Measurements from ENCODE around the gene TAS2R13. TPM values are rescaled to one million over a fixed set of nuclear protein-coding genes. Genes with fewer than 3 reads are reported as not detected.

The TAS2R13 gene
- total and polyA plus RNA-seq, 4 donors, result 3.2 to 5.6 TPM; not detected in 2

GRCh38 chr12:10936506-10936905, 27.1 kb upstream of the TAS2R13 start:
- Histone ChIP-seq H3K36me3 (ENCODE audit: control insufficient read depth in 1 of 2, insufficient read depth in 2 of 2, low read length in 1 of 2) (no peaks in the 10 kb centered on the region), H3K27me3 (ENCODE audit: control insufficient read depth in 1 of 2, insufficient read depth in 2 of 2, low read length in 1 of 2) (no peaks in the 10 kb centered on the region), H3K27ac (ENCODE audit: low read depth in 1 of 2, low read length in 2 of 2) (no peak overlapping the region), H3K4me1 (ENCODE audit: control insufficient read depth in 1 of 2, insufficient read depth in 2 of 2, low read length in 2 of 2) (no peaks in the 10 kb centered on the region), H3K4me3 (ENCODE audit: low read length in 2 of 2) (no peak overlapping the region), H3K9me3 (ENCODE audit: control insufficient read depth, low read length) (no peaks in the 10 kb centered on the region)
- intact Hi-C loops (cut with DNase I), result no loop called here
- no peak for ATAC-seq (ENCODE audit: low FRiP score)
- no peak for DNase-seq
- 93 to 96% methylated on average over 1 of the region's 1 CpG for WGBS, 2 donors

GRCh38 chr12:10928746-10929286, 19.5 kb upstream of the TAS2R13 start, which contains the start of gene PRH2:
Gene PRH2 (plus strand): TSS chr12:10929236. CDS start chr12:10929274, 38 bp downstream.
- Histone ChIP-seq H3K9me3 (ENCODE audit: control insufficient read depth, low read length) (no peaks in the 10 kb centered on the region), H3K36me3 (ENCODE audit: control insufficient read depth in 1 of 2, insufficient read depth in 2 of 2, low read length in 1 of 2) (no peaks in the 10 kb centered on the region), H3K4me1 (ENCODE audit: control insufficient read depth in 1 of 2, insufficient read depth in 2 of 2, low read length in 2 of 2) (no peaks in the 10 kb centered on the region), H3K4me3 (ENCODE audit: low read length in 2 of 2) (no peak within 1 kb of the TSS), H3K27ac (ENCODE audit: low read depth in 1 of 2, low read length in 2 of 2) (no peak within 1 kb of the TSS), H3K27me3 (ENCODE audit: control insufficient read depth in 1 of 2, insufficient read depth in 2 of 2, low read length in 1 of 2) (no peaks in the 10 kb centered on the region)
- intact Hi-C loops (cut with DNase I), result no loop called here
- 93 to 96% methylated on average over 5 of the region's 5 CpGs for WGBS, 2 donors
- DNase-seq (no peak), ATAC-seq (ENCODE audit: low FRiP score) (no peak)

GRCh38 chr12:10926269-10926668, 16.9 kb upstream of the TAS2R13 start:
- Histone ChIP-seq H3K4me3 (ENCODE audit: low read length in 2 of 2) (no peak overlapping the region), H3K27me3 (ENCODE audit: control insufficient read depth in 1 of 2, insufficient read depth in 2 of 2, low read length in 1 of 2) (no peaks in the 10 kb centered on the region), H3K9me3 (ENCODE audit: control insufficient read depth, low read length) (no peaks in the 10 kb centered on the region), H3K4me1 (ENCODE audit: control insufficient read depth in 1 of 2, insufficient read depth in 2 of 2, low read length in 2 of 2) (no peaks in the 10 kb centered on the region), H3K36me3 (ENCODE audit: control insufficient read depth in 1 of 2, insufficient read depth in 2 of 2, low read length in 1 of 2) (no peaks in the 10 kb centered on the region), H3K27ac (ENCODE audit: low read depth in 1 of 2, low read length in 2 of 2) (no peak overlapping the region)
- intact Hi-C loops (cut with DNase I), result no loop called here
- DNase-seq (no peak), ATAC-seq (ENCODE audit: low FRiP score) (no peak)
- 87 to 95% methylated on average over 5 of the region's 5 CpGs for WGBS, 2 donors

- H3K4me3 ChIP-seq (ENCODE audit: low read length in 2 of 2), result no peak overlapping the region
- ATAC-seq (ENCODE audit: low FRiP score) (no peak), DNase-seq (no peak)
- H3K4me1 ChIP-seq (ENCODE audit: control insufficient read depth in 1 of 2, insufficient read depth in 2 of 2, low read length in 2 of 2), result no peaks in the 10 kb centered on the region
- intact Hi-C loops (cut with DNase I), result no loop called here
- H3K36me3 ChIP-seq (ENCODE audit: control insufficient read depth in 1 of 2, insufficient read depth in 2 of 2, low read length in 1 of 2), result no peaks in the 10 kb centered on the region
- H3K27me3 ChIP-seq (ENCODE audit: control insufficient read depth in 1 of 2, insufficient read depth in 2 of 2, low read length in 1 of 2), result no peaks in the 10 kb centered on the region
- WGBS, 2 donors, result 81 to 86% methylated on average over 1 of the region's 1 CpG
- no peak overlapping the region for H3K27ac ChIP-seq (ENCODE audit: low read depth in 1 of 2, low read length in 2 of 2)
- H3K9me3 ChIP-seq (ENCODE audit: control insufficient read depth, low read length), result no peaks in the 10 kb centered on the region
These were observed 10.4 kb upstream of the TAS2R13 start for GRCh38 chr12:10919809-10920208.

GRCh38 chr12:10910380-10910779, 1.0 kb upstream of the TAS2R13 start:
- Histone ChIP-seq H3K4me1 (ENCODE audit: control insufficient read depth in 1 of 2, insufficient read depth in 2 of 2, low read length in 2 of 2) (no peaks in the 10 kb centered on the region), H3K36me3 (ENCODE audit: control insufficient read depth in 1 of 2, insufficient read depth in 2 of 2, low read length in 1 of 2) (no peaks in the 10 kb centered on the region), H3K27me3 (ENCODE audit: control insufficient read depth in 1 of 2, insufficient read depth in 2 of 2, low read length in 1 of 2) (no peaks in the 10 kb centered on the region), H3K27ac (ENCODE audit: low read depth in 1 of 2, low read length in 2 of 2) (no peak overlapping the region), H3K9me3 (ENCODE audit: control insufficient read depth, low read length) (no peaks in the 10 kb centered on the region), H3K4me3 (ENCODE audit: low read length in 2 of 2) (no peak overlapping the region)
- WGBS, 2 donors, result 84 to 88% methylated on average over 8 of the region's 8 CpGs
- ATAC-seq (ENCODE audit: low FRiP score), result no peak
- DNase-seq, result no peak
- intact Hi-C loops (cut with DNase I), result no loop called here

GRCh38 chr12:10904686-10905085, 4.7 kb downstream of the TAS2R13 start:
- WGBS, 2 donors, result 97 to 98% methylated on average over 4 of the region's 4 CpGs
- H3K36me3 ChIP-seq (ENCODE audit: control insufficient read depth in 1 of 2, insufficient read depth in 2 of 2, low read length in 1 of 2), result no peaks in the 10 kb centered on the region
- no peaks in the 10 kb centered on the region for H3K27me3 ChIP-seq (ENCODE audit: control insufficient read depth in 1 of 2, insufficient read depth in 2 of 2, low read length in 1 of 2)
- no peaks in the 10 kb centered on the region for H3K4me1 ChIP-seq (ENCODE audit: control insufficient read depth in 1 of 2, insufficient read depth in 2 of 2, low read length in 2 of 2)
- no peak overlapping the region for H3K4me3 ChIP-seq (ENCODE audit: low read length in 2 of 2)
- ATAC-seq (ENCODE audit: low FRiP score), result no peak
- no peak overlapping the region for H3K27ac ChIP-seq (ENCODE audit: low read depth in 1 of 2, low read length in 2 of 2)
- no peaks in the 10 kb centered on the region for H3K9me3 ChIP-seq (ENCODE audit: control insufficient read depth, low read length)
- DNase-seq, result no peak
- intact Hi-C loops (cut with DNase I), result no loop called here

- Histone ChIP-seq H3K9me3 (ENCODE audit: control insufficient read depth, low read length) (no peaks in the 10 kb centered on the region), H3K4me1 (ENCODE audit: control insufficient read depth in 1 of 2, insufficient read depth in 2 of 2, low read length in 2 of 2) (no peaks in the 10 kb centered on the region), H3K27ac (ENCODE audit: low read depth in 1 of 2, low read length in 2 of 2) (no peak overlapping the region), H3K4me3 (ENCODE audit: low read length in 2 of 2) (no peak overlapping the region), H3K36me3 (ENCODE audit: control insufficient read depth in 1 of 2, insufficient read depth in 2 of 2, low read length in 1 of 2) (no peaks in the 10 kb centered on the region), H3K27me3 (ENCODE audit: control insufficient read depth in 1 of 2, insufficient read depth in 2 of 2, low read length in 1 of 2) (no peaks in the 10 kb centered on the region)
- no peak for ATAC-seq (ENCODE audit: low FRiP score)
- intact Hi-C loops (cut with DNase I), result no loop called here
- no peak for DNase-seq
- WGBS, 2 donors, result 96 to 100% methylated on average over 1 of the region's 1 CpG
These were observed 7.9 kb downstream of the TAS2R13 start for GRCh38 chr12:10901427-10901826.

GRCh38 chr12:10900972-10901371, 8.4 kb downstream of the TAS2R13 start:
- Histone ChIP-seq H3K4me1 (ENCODE audit: control insufficient read depth in 1 of 2, insufficient read depth in 2 of 2, low read length in 2 of 2) (no peaks in the 10 kb centered on the region), H3K4me3 (ENCODE audit: low read length in 2 of 2) (no peak overlapping the region), H3K9me3 (ENCODE audit: control insufficient read depth, low read length) (no peaks in the 10 kb centered on the region), H3K27ac (ENCODE audit: low read depth in 1 of 2, low read length in 2 of 2) (no peak overlapping the region), H3K27me3 (ENCODE audit: control insufficient read depth in 1 of 2, insufficient read depth in 2 of 2, low read length in 1 of 2) (no peaks in the 10 kb centered on the region), H3K36me3 (ENCODE audit: control insufficient read depth in 1 of 2, insufficient read depth in 2 of 2, low read length in 1 of 2) (no peaks in the 10 kb centered on the region)
- no peak for DNase-seq
- ATAC-seq (ENCODE audit: low FRiP score), result no peak
- 96 to 98% methylated on average over 1 of the region's 1 CpG for WGBS, 2 donors
- intact Hi-C loops (cut with DNase I), result no loop called here

GRCh38 chr12:10900530-10900929, 8.8 kb downstream of the TAS2R13 start:
- ATAC-seq (ENCODE audit: low FRiP score) (no peak), DNase-seq (no peak)
- no peaks in the 10 kb centered on the region for H3K36me3 ChIP-seq (ENCODE audit: control insufficient read depth in 1 of 2, insufficient read depth in 2 of 2, low read length in 1 of 2)
- H3K4me1 ChIP-seq (ENCODE audit: control insufficient read depth in 1 of 2, insufficient read depth in 2 of 2, low read length in 2 of 2), result no peaks in the 10 kb centered on the region
- H3K4me3 ChIP-seq (ENCODE audit: low read length in 2 of 2), result no peak overlapping the region
- H3K27me3 ChIP-seq (ENCODE audit: control insufficient read depth in 1 of 2, insufficient read depth in 2 of 2, low read length in 1 of 2), result no peaks in the 10 kb centered on the region
- H3K9me3 ChIP-seq (ENCODE audit: control insufficient read depth, low read length), result no peaks in the 10 kb centered on the region
- WGBS, 2 donors, result 91 to 95% methylated on average over 1 of the region's 1 CpG
- no peak overlapping the region for H3K27ac ChIP-seq (ENCODE audit: low read depth in 1 of 2, low read length in 2 of 2)
- intact Hi-C loops (cut with DNase I), result no loop called here
